DOHH2 (cell line): Measurements from ENCODE around the gene ROBO1.

Experiments
- H3F3A ChIP-seq: fragments of 200-600 bp; sonication (generic), shearing (Covaris generic); 2 replicates; pipeline ENCODE4 v1.6.0; 2016; ENCODE audit warnings: antibody characterized with exemption, mild to moderate bottlenecking; ENCODE audit not compliant: control insufficient read depth, insufficient read depth
- H3K27ac ChIP-seq: fragments of 200-600 bp; sonication (generic); 2 replicates; pipeline ENCODE4 v1.5.1; 2014; ENCODE audit warnings: low read depth, mild to moderate bottlenecking, low read length, moderate library complexity
- H3K27me3 ChIP-seq: fragments of 200-600 bp; sonication (generic); 2 replicates; pipeline ENCODE4 v1.6.1; 2014; ENCODE audit warnings: mild to moderate bottlenecking, low read length, mixed read lengths; ENCODE audit not compliant: control insufficient read depth
- H3K36me3 ChIP-seq: fragments of 200-600 bp; sonication (generic); 2 replicates; pipeline ENCODE4 v1.6.1; 2014; ENCODE audit warnings: mild to moderate bottlenecking, low read length, moderate library complexity, mixed read lengths; ENCODE audit not compliant: control insufficient read depth
- H3K4me1 ChIP-seq: fragments of 200-600 bp; sonication (generic); 2 replicates; pipeline ENCODE4 v1.6.1; 2014; ENCODE audit warnings: mild to moderate bottlenecking, low read length, mixed read lengths; ENCODE audit not compliant: control insufficient read depth
- H3K4me2 ChIP-seq: fragments of 200-600 bp; sonication (generic); 2 replicates; pipeline ENCODE4 v1.6.0; 2014; ENCODE audit warnings: mild to moderate bottlenecking, low read length, moderate library complexity
- H3K4me3 ChIP-seq: fragments of 200-600 bp; sonication (generic); 2 replicates; pipeline ENCODE4 v1.5.1; 2014; ENCODE audit warnings: mild to moderate bottlenecking, low read length, mixed read lengths
- H3K79me2 ChIP-seq: fragments of 200-600 bp; sonication (generic); 2 replicates; pipeline ENCODE4 v1.6.1; 2014; ENCODE audit warnings: mild to moderate bottlenecking, low read length, mixed read lengths; ENCODE audit not compliant: control insufficient read depth
- H3K9me2 ChIP-seq: fragments of 200-600 bp; sonication (generic); replicated peaks from 2 replicates; pipeline ENCODE4 v1.6.1; 2014; ENCODE audit warnings: mild to moderate bottlenecking, low read length, mixed read lengths; ENCODE audit not compliant: control insufficient read depth
- H3K9me3 ChIP-seq: fragments of 200-600 bp; sonication (generic); 2 replicates; pipeline ENCODE4 v1.6.1; 2014; ENCODE audit warnings: antibody characterized with exemption, low read length, mixed read lengths; ENCODE audit not compliant: control insufficient read depth, insufficient read depth
- H4K20me1 ChIP-seq: fragments of 200-600 bp; sonication (generic); 2 replicates; pipeline ENCODE4 v1.6.0; 2014; ENCODE audit warnings: low read depth, mild to moderate bottlenecking, antibody characterized with exemption, low read length, moderate library complexity; ENCODE audit not compliant: control insufficient read depth, insufficient read depth
- CTCF ChIP-seq: fragments of 200-600 bp; sonication (generic); IDR thresholded peaks from one replicate; pipeline ENCODE4 v1.5.1; 2014; ENCODE audit warnings: antibody characterized with exemption, mild to moderate bottlenecking, low read depth, low read length; ENCODE audit not compliant: poor library complexity, severe bottlenecking
- EZH2phosphoT487 ChIP-seq: fragments of 200-600 bp; sonication (generic); IDR thresholded peaks from 2 replicates; pipeline ENCODE4 v1.6.1; 2017; ENCODE audit warnings: borderline replicate concordance, mild to moderate bottlenecking, antibody characterized with exemption, low read length, moderate library complexity, mixed read lengths

The ROBO1 gene

GRCh38 chr3:79139395-79140068, 628.3 kb downstream of the ROBO1 start:
- no peaks in the 10 kb centered on the region for H3F3A ChIP-seq
- no peak for TF ChIP-seq CTCF
- TF ChIP-seq EZH2phosphoT487, result no peak
- H3K9me3 ChIP-seq, result no peaks in the 10 kb centered on the region
- H3K27me3 ChIP-seq, result no peaks in the 10 kb centered on the region
- H3K4me1 ChIP-seq, result no peaks in the 10 kb centered on the region
- no peak overlapping the region for H3K4me2 ChIP-seq
- no peaks in the 10 kb centered on the region for H4K20me1 ChIP-seq
- H3K79me2 ChIP-seq, result no peaks in the 10 kb centered on the region
- H3K9me2 ChIP-seq, result no peaks in the 10 kb centered on the region
- no peak overlapping the region for H3K27ac ChIP-seq
- H3K4me3 ChIP-seq, result no peak overlapping the region
- no peaks in the 10 kb centered on the region for H3K36me3 ChIP-seq

GRCh38 chr3:79125313-79125984, 642.3 kb downstream of the ROBO1 start:
- Histone ChIP-seq H4K20me1 (no peaks in the 10 kb centered on the region), H3K9me2 (no peaks in the 10 kb centered on the region), H3K27ac (no peak overlapping the region), H3K9me3 (no peaks in the 10 kb centered on the region), H3K4me3 (no peak overlapping the region), H3K79me2 (no peaks in the 10 kb centered on the region), H3K4me1 (no peaks in the 10 kb centered on the region), H3F3A (no peaks in the 10 kb centered on the region), H3K27me3 (no peaks in the 10 kb centered on the region), H3K4me2 (no peak overlapping the region), H3K36me3 (no peaks in the 10 kb centered on the region)
- TF ChIP-seq CTCF (no peak), EZH2phosphoT487 (no peak)

- Histone ChIP-seq H3K4me3 (no peak overlapping the region), H4K20me1 (no peaks in the 10 kb centered on the region), H3K4me1 (no peaks in the 10 kb centered on the region), H3K27me3 (no peaks in the 10 kb centered on the region), H3K9me2 (no peaks in the 10 kb centered on the region), H3K9me3 (no peaks in the 10 kb centered on the region), H3K27ac (no peak overlapping the region), H3K36me3 (no peaks in the 10 kb centered on the region), H3K4me2 (no peak overlapping the region), H3F3A (no peaks in the 10 kb centered on the region), H3K79me2 (no peaks in the 10 kb centered on the region)
- TF ChIP-seq CTCF, result no peak
- TF ChIP-seq EZH2phosphoT487, result no peak
These were observed 652.3 kb downstream of the ROBO1 start for GRCh38 chr3:79115458-79115857.
